GM12878 (cell line): ENCODE results near the gene ZNF396. TPM values are rescaled to one million over a fixed set of nuclear protein-coding genes. Genes with fewer than 3 reads are reported as not detected.

Experiments
- ATAC-seq: fragments of 200-7000 bp; cut with Tn5 transposase; 3 replicates; pipeline ENCODE4 v1.9.1; 2020; ENCODE audit warnings: mild to moderate bottlenecking, moderate library complexity
- BruUV-seq: library from RNA; stranded (reverse); fragments of 400-500 nt; replicated peaks from 2 replicates; lab custom pipeline; 2021; lab: Mats Ljungman, UMichigan
- CTCF ChIA-PET: fragments of 300-600 bp; sonication (Branson Sonifier 250); formaldehyde crosslinking; extraction: SDS; loops from one replicate; lab custom pipeline; 2021; ENCODE audit warnings: inconsistent platforms; lab: Yijun Ruan, JAX
- POLR2A ChIA-PET: fragments of 350-600 bp; formaldehyde crosslinking; extraction: SDS; loops from one replicate; lab custom pipeline; 2021; ENCODE audit warnings: inconsistent platforms; lab: Charles Lee
- RAD21 ChIA-PET: fragments of 300-600 bp; sonication (Branson Sonifier 250); formaldehyde crosslinking; loops from one replicate; lab custom pipeline; 2023; ENCODE audit warnings: antibody characterized with exemption; ENCODE audit not compliant: unreplicated experiment; lab: Charles Lee
- SMC1A ChIA-PET: fragments of 300-600 bp; sonication (Branson Sonifier 250); formaldehyde crosslinking; loops from one replicate; lab custom pipeline; 2023; ENCODE audit not compliant: unreplicated experiment, uncharacterized antibody; lab: Charles Lee
- DNase-seq: peaks from one replicate; pipeline ENCODE4 v3.0.0-alpha.2; 2011; ENCODE audit warnings: low read depth, low spot score
- FAIRE-seq: peaks from 3 replicates; lab custom pipeline; 2011; peaks lifted over from hg19 to GRCh38; lab: Jason Lieb, UNC
- H2AFZ ChIP-seq: 2 replicates; pipeline ENCODE4 v1.6.0; 2011; ENCODE audit warnings: low read depth, low read length, control low read depth; ENCODE audit not compliant: control insufficient read depth
- H3K27ac ChIP-seq: 2 replicates; pipeline ENCODE4 v1.5.1; 2011; ENCODE audit warnings: control low read depth; ENCODE audit not compliant: control insufficient read depth, insufficient read depth
- H3K27me3 ChIP-seq, 2 experiments: replicated peaks in 1 of 2; 2 replicates each; pipeline versions ENCODE4 v1.6.0 to v1.6.1; 2011; ENCODE audit warnings: low read length in 1 of 2; ENCODE audit not compliant: control insufficient read depth in 2 of 2, insufficient read depth in 2 of 2
- H3K36me3 ChIP-seq, 2 experiments: 2 replicates each; pipeline ENCODE4 v1.5.1; 2011; ENCODE audit warnings: low read length in 1 of 2; ENCODE audit not compliant: control insufficient read depth in 2 of 2, insufficient read depth in 2 of 2
- H3K4me1 ChIP-seq: 2 replicates; pipeline ENCODE4 v1.6.1; 2011; ENCODE audit warnings: mild to moderate bottlenecking, low read length, moderate library complexity, mixed read lengths; ENCODE audit not compliant: control insufficient read depth, insufficient read depth
- H3K4me2 ChIP-seq: 2 replicates; pipeline ENCODE4 v1.6.0; 2011; ENCODE audit warnings: control low read depth; ENCODE audit not compliant: control insufficient read depth, insufficient read depth
- H3K4me3 ChIP-seq: fragments of 200-600 bp; sonication (generic); 2 replicates; pipeline ENCODE4 v1.5.1; 2016
- H3K79me2 ChIP-seq: 2 replicates; pipeline ENCODE4 v1.6.0; 2011; ENCODE audit warnings: low read length; ENCODE audit not compliant: control insufficient read depth, insufficient read depth
- H3K9ac ChIP-seq: 2 replicates; pipeline ENCODE4 v1.8.0; 2011; ENCODE audit warnings: low read length, control low read depth, mixed read lengths; ENCODE audit not compliant: control insufficient read depth, insufficient read depth
- H3K9me3 ChIP-seq: replicated peaks from 3 replicates; pipeline ENCODE4 v1.5.1; 2011; ENCODE audit warnings: mild to moderate bottlenecking, low read length; ENCODE audit not compliant: control insufficient read depth, insufficient read depth
- H4K20me1 ChIP-seq: 2 replicates; pipeline ENCODE4 v1.6.0; 2011; ENCODE audit not compliant: control insufficient read depth, insufficient read depth
- BCL11A ChIP-seq: IDR thresholded peaks from 2 replicates; pipeline ENCODE4 v1.6.1; 2011; ENCODE audit warnings: low read depth, low read length
- BHLHE40 ChIP-seq, 2 experiments: fragments of 450-650 bp in 1 of 2; IDR thresholded peaks; 2 replicates each; pipeline ENCODE4 v1.6.1; 2011 to 2017; ENCODE audit warnings: low read depth in 2 of 2, borderline replicate concordance in 1 of 2, improper control_type of control experiment in 1 of 2, low read length in 1 of 2, mild to moderate bottlenecking in 1 of 2
- BRCA1 ChIP-seq: IDR thresholded peaks from 2 replicates; pipeline ENCODE4 v1.6.1; 2011; ENCODE audit warnings: low read depth, low read length, improper control_type of control experiment
- HCFC1 ChIP-seq: fragments of 150-350 bp; IDR thresholded peaks from 2 replicates; pipeline ENCODE4 v1.6.1; 2014; ENCODE audit warnings: low read length
- KDM1A ChIP-seq: fragments of 200-600 bp; sonication (generic); IDR thresholded peaks from 2 replicates; pipeline ENCODE4 v1.6.1; 2016; ENCODE audit warnings: borderline replicate concordance
- MEF2A ChIP-seq: IDR thresholded peaks from 2 replicates; pipeline ENCODE4 v1.6.1; 2011; ENCODE audit warnings: low read depth, mild to moderate bottlenecking, low read length, moderate library complexity; ENCODE audit not compliant: insufficient read depth
- NFIC ChIP-seq: IDR thresholded peaks from 2 replicates; pipeline ENCODE4 v1.6.1; 2012; ENCODE audit warnings: low read depth, mild to moderate bottlenecking, inconsistent platforms, low read length, moderate library complexity
- NR2C2 ChIP-seq: IDR thresholded peaks from 2 replicates; pipeline ENCODE4 v1.6.1; 2011; ENCODE audit warnings: borderline replicate concordance, low read depth; ENCODE audit not compliant: control insufficient read depth, insufficient read length
- NR2F1 ChIP-seq: fragments of 450-650 bp; conservative IDR thresholded peaks from 2 replicates; pipeline ENCODE4 v1.6.1; 2017; ENCODE audit warnings: mild to moderate bottlenecking
- RELA ChIP-seq: fragments of 450-650 bp; IDR thresholded peaks from 2 replicates; pipeline ENCODE4 v1.8.0; 2014; ENCODE audit warnings: borderline replicate concordance; ENCODE audit not compliant: partially characterized antibody
- TCF7 ChIP-seq: IDR thresholded peaks from 2 replicates; pipeline ENCODE4 v1.6.1; 2014; ENCODE audit warnings: antibody characterized with exemption, borderline replicate concordance
- ZNF24 ChIP-seq: fragments of 450-650 bp; IDR thresholded peaks from 2 replicates; pipeline ENCODE4 v1.6.1; 2017; ENCODE audit warnings: antibody characterized with exemption, mild to moderate bottlenecking
- WGBS: methylation state at CpG from one replicate; pipeline ENCODE4 v1.1.6; 2016; ENCODE audit warnings: low lambda C conversion rate; ENCODE audit not compliant: insufficient replicate concordance, insufficient coverage; ENCODE audit errors: missing lambda C conversion rate; 5-methylcytosine and 5-hydroxymethylcytosine counted together
- in situ Hi-C: fragments of 300-500 bp; cut with MboI; formaldehyde crosslinking; loops from 9 replicates; pipeline ENCODE4 v1.14.3; 2018; ENCODE audit warnings: mixed read lengths
- intact Hi-C: fragments of 100-400 bp; cut with micrococcal nuclease; formaldehyde crosslinking; loops from one replicate; pipeline ENCODE4 v1.14.2; 2022; ENCODE audit not compliant: unreplicated experiment
- polyA plus RNA-seq, 11 experiments: library from polyadenylated mRNA; depleted of rRNA in 4 of 11; unstranded in 6 of 11; stranded (reverse) in 5 of 11; fragments of >200 nt; fragmentation: Nextera tagmentation in 4 of 11; fragmentation: Illumina TruSeq in 1 of 11; extraction: Ambion mirVana in 4 of 11; extraction: Trizol in 1 of 11; gene quantifications; 1 replicate in 1 of 11; 2 replicates in 10 of 11; pipeline versions ENCODE4 v1.2.1 to v1.2.3, GENCODE V29; 2011 to 2016; ENCODE audit warnings: inconsistent platforms in 2 of 11, missing spikeins in 2 of 11, low read depth in 1 of 11
- total RNA-seq, 4 experiments: library from RNA; depleted of rRNA in 3 of 4; stranded (reverse); fragments of >200 nt in 3 of 4; fragmentation: Illumina TruSeq in 1 of 4; extraction: Trizol in 1 of 4; gene quantifications; 2 replicates each; pipeline versions ENCODE4 v1.2.1 to v1.2.3, GENCODE V29; 2013 to 2021

Gene ZNF396
- total and polyA plus RNA-seq, 10 of the 15 experiments (the other 5 are each of a cell fraction or from before 2014, with no cell fraction given), result 0.14 to 0.79 (median 0.47) TPM

DNA sequence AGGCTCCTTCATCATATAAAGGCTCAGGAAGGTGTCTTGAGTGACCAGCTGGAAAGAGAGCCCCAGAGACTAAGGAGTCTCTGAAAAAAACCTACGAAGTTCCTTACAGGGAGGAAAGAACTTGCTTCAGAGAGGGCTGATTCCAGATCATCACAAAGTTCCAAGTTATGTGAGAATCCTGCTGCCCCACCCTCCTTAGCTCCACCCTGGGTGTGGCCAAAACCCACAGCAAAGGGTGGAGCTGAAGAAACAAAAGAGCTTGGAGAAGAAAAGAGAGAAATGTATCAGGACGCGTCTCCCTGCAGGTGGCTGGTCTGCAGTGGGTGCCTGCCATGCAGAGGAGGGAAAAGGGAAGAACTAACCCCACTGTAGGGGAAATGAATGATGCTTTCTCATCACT, 32.8 kb upstream of the ZNF396 start:
- no peak overlapping the region for H3K27ac ChIP-seq
- no peaks in the 10 kb centered on the region for H4K20me1 ChIP-seq
- DNase-seq, result no peak
- ChIA-PET CTCF (interaction anchor here (0.8 to 4.4 kb wide), 11 partner anchors 23 to 346 kb away, joined by 3 to 35 read pairs (median 6); no protein-coding TSS in a partner anchor), RAD21 (interaction anchor here (0.8 to 4.2 kb wide), 13 partner anchors 23 to 383 kb away, joined by 3 to 24 read pairs (median 4); partner anchors contain the start of gene INO80C)
- H3K36me3 ChIP-seq, result no peaks in the 10 kb centered on the region
- no peaks in the 10 kb centered on the region for H3K27me3 ChIP-seq
- no peak overlapping the region for H3K4me2 ChIP-seq
- no peak for TF ChIP-seq BRCA1
- TF ChIP-seq BCL11A, result no peak
- TF ChIP-seq RELA, result no peak
- TF ChIP-seq NR2F1, result no peak
- TF ChIP-seq MEF2A, result no peak
- TF ChIP-seq NFIC, result no peak
- no peak for TF ChIP-seq NR2C2
- no peak for TF ChIP-seq KDM1A
- TF ChIP-seq BHLHE40 (IDR thresholded peaks at IDR 0.05; ENCODE audit: borderline replicate concordance in 1 of 2, low read depth in 2 of 2, low read length in 1 of 2), result no peak
- TF ChIP-seq TCF7, result no peak
- TF ChIP-seq HCFC1, result no peak
- no peak for TF ChIP-seq ZNF24
- TF ChIP-seq, all 136 proteins: peak for 0
- Histone ChIP-seq H3K4me1 (peaks cover 24% of the 10 kb centered on the region), H3K79me2 (no peaks in the 10 kb centered on the region), H3K4me3 (no peak overlapping the region), H2AFZ (no peak overlapping the region), H3K9me3 (no peaks in the 10 kb centered on the region), H3K9ac (no peak overlapping the region)
- in situ Hi-C loops, result loop anchor here (5.0 to 10.0 kb wide), 2 partner anchors 167 to 545 kb away; no protein-coding TSS in a partner anchor
- POLR2A ChIA-PET, result no interaction called here
- no peak for ATAC-seq
- 67% methylated on average over 3 of the region's 3 CpGs for WGBS
- intact Hi-C loops, result loop anchor here (2.0 to 10.0 kb wide), 5 partner anchors 87 to 347 kb away; partner anchors contain the start of gene INO80C
- SMC1A ChIA-PET, result interaction anchor here (0.8 to 4.5 kb wide), 15 partner anchors 17 to 541 kb away, joined by 3 to 29 read pairs (median 5); partner anchors contain the start of gene INO80C
- BruUV-seq, result no TSS peak
- no peak for FAIRE-seq
